ENCODE data around the gene LMBRD2. TPM values are rescaled to one million over a fixed set of nuclear protein-coding genes. Genes with fewer than 3 reads are reported as not detected.

Gene LMBRD2
- total RNA-seq, 1 experiment from 2014 or later: 5.6 TPM

- TF ChIP-seq USF1 (CRISPR knock-in tag; IDR thresholded peaks at IDR 0.05) (peak; percentile 63; the same call in 1 of the 2 replicates), ZNF232 (CRISPR knock-in tag; IDR thresholded peaks at IDR 0.05) (no peak), NFE2L1 (CRISPR knock-in tag; IDR thresholded peaks at IDR 0.05) (peak; percentile 45; the same call in 1 of the 2 replicates), AR (CRISPR knock-in tag; IDR thresholded peaks at IDR 0.05) (no peak), E2F5 (CRISPR knock-in tag; IDR thresholded peaks at IDR 0.05) (peak; percentile 99), CREB1 (CRISPR knock-in tag; IDR thresholded peaks at IDR 0.05) (no peak), ZNF532 (CRISPR knock-in tag; IDR thresholded peaks at IDR 0.05; ENCODE audit: borderline replicate concordance) (no peak), FOXK1 (CRISPR knock-in tag; IDR thresholded peaks at IDR 0.05) (peak; percentile 71; the same call in 1 of the 2 replicates), ZSCAN18 (CRISPR knock-in tag; IDR thresholded peaks at IDR 0.05) (no peak), ZNF396 (CRISPR knock-in tag; IDR thresholded peaks at IDR 0.05; ENCODE audit: borderline replicate concordance) (no peak), CTCF (IDR thresholded peaks at IDR 0.05) (no peak), NR1H2 (CRISPR knock-in tag; IDR thresholded peaks at IDR 0.05) (no peak), TCF7 (CRISPR knock-in tag; IDR thresholded peaks at IDR 0.05; ENCODE audit: low read depth) (no peak), SMAD4 (CRISPR knock-in tag; IDR thresholded peaks at IDR 0.05) (no peak), MAX (CRISPR knock-in tag; IDR thresholded peaks at IDR 0.05) (peak; percentile 78), STAT6 (CRISPR knock-in tag; conservative IDR thresholded peaks at IDR 0.05; ENCODE audit: low read depth) (no peak), GABPB1 (CRISPR knock-in tag; IDR thresholded peaks at IDR 0.05) (peak; percentile 68; the same call in 1 of the 2 replicates), NR3C1 (CRISPR knock-in tag; conservative IDR thresholded peaks at IDR 0.05; ENCODE audit: low read depth) (no peak), KAT7 (CRISPR knock-in tag; IDR thresholded peaks at IDR 0.05; ENCODE audit: borderline replicate concordance) (peak; percentile 95; the same call in 1 of the 2 replicates), RORB (CRISPR knock-in tag; IDR thresholded peaks at IDR 0.05) (no peak), MLX (CRISPR knock-in tag; IDR thresholded peaks at IDR 0.05) (no peak), ESRRA (CRISPR knock-in tag; IDR thresholded peaks at IDR 0.05; ENCODE audit: borderline replicate concordance) (0 out of 2 replicates have a peak, but pooled peaks have one; percentile 25)
These were observed at the start of gene LMBRD2, which contains the start of gene SKP2 (continued) for GRCh38 chr5:36151434-36152323.

Measured in WTC11 (cell line).